Left ventricle myocardium inferior (tissue), 1 donor: ENCODE results near the gene GLRB. TPM values are rescaled to one million over a fixed set of nuclear protein-coding genes. Genes with fewer than 3 reads are reported as not detected.

Experiments used
- DNase-seq: peaks from one replicate; pipeline ENCODE4 v3.0.0-alpha.2; 2020
- H3K27ac ChIP-seq: fragments of 200-600 bp; replicated peaks from 2 replicates; pipeline ENCODE4 v1.8.0; 2021
- H3K27me3 ChIP-seq: fragments of 200-600 bp; 2 replicates; pipeline ENCODE4 v1.8.0; 2021; ENCODE audit warnings: low read depth
- H3K36me3 ChIP-seq: fragments of 200-600 bp; 2 replicates; pipeline ENCODE4 v1.8.0; 2021
- H3K4me1 ChIP-seq: fragments of 200-600 bp; 2 replicates; pipeline ENCODE4 v1.8.0; 2021
- H3K4me3 ChIP-seq: fragments of 200-600 bp; 2 replicates; pipeline ENCODE4 v1.8.0; 2021; ENCODE audit warnings: mild to moderate bottlenecking, moderate library complexity
- H3K9me3 ChIP-seq: fragments of 200-600 bp; replicated peaks from 2 replicates; pipeline ENCODE4 v1.8.0; 2021
- intact Hi-C: fragments of 100-400 bp; cut with micrococcal nuclease; formaldehyde crosslinking; loops from one replicate; pipeline ENCODE4 v1.11.0; 2022
- total RNA-seq: library from RNA; stranded (reverse); fragmentation: NEBNext Ultra II Directional; extraction: Animal tissue kit (Norgen Biotek cat#: 25700); gene quantifications from one replicate; pipeline ENCODE4 v1.2.1, GENCODE V29; 2021
- TF ChIP-seq, protein P1 (sequence below): fragments of 200-600 bp; IDR thresholded peaks from 2 replicates; pipeline ENCODE4 v1.8.0; 2021; ENCODE audit warnings: antibody characterized with exemption, mild to moderate bottlenecking, borderline replicate concordance
- donor health status: DM: no; HTN: yes; CAD: no; lungs with severe emphysema.

Gene GLRB
- total RNA-seq, 1 donor from 2014 or later = 12.0 TPM

DNA sequence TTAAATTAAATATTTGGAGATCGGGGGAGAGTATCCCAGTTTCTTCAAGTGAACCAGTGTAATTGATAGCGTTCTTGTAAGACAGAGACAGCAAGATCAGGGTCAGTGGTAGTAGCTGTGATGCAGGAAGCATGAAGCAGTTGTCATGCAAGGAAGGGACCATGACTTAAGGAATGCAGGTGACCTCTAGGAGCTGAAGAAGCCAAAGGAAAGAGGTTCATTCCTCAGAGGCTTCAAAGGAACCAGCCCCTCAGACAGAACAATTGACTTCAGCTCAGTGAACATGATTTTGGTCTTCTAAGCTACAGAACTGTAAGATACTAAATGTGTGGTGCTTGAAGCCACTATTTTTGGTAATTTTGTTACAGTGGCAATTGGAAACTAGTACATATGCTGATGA, 51.6 kb downstream of the GLRB start:
- intact Hi-C loops = no loop called here

DNA sequence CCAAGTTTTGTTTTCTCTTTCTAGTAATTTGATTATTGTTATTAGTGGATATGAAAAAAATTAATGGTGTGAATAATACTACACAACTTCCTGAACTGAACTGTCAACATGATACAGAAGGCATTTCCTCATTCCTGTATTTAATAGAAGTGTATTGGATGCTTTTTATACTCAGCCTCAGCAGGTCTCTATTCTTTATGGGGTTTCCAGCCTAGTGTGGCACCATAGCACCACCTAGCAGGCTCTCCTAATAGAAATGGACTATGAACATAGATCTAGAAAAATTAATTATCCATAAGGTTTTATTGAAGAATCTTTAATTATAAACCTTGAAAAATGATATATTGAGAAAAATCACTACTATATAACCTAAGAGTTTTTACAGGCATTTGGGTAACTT, 52.4 kb downstream of the GLRB start:
- DNase-seq = no peak
- no peak overlapping the region for H3K27ac ChIP-seq
- H3K9me3 ChIP-seq = no peaks in the 10 kb centered on the region
- intact Hi-C loops = no loop called here
- no peaks in the 10 kb centered on the region for H3K27me3 ChIP-seq
- no peaks in the 10 kb centered on the region for H3K36me3 ChIP-seq
- no peaks in the 10 kb centered on the region for H3K4me1 ChIP-seq
- TF ChIP-seq, protein P1, sequence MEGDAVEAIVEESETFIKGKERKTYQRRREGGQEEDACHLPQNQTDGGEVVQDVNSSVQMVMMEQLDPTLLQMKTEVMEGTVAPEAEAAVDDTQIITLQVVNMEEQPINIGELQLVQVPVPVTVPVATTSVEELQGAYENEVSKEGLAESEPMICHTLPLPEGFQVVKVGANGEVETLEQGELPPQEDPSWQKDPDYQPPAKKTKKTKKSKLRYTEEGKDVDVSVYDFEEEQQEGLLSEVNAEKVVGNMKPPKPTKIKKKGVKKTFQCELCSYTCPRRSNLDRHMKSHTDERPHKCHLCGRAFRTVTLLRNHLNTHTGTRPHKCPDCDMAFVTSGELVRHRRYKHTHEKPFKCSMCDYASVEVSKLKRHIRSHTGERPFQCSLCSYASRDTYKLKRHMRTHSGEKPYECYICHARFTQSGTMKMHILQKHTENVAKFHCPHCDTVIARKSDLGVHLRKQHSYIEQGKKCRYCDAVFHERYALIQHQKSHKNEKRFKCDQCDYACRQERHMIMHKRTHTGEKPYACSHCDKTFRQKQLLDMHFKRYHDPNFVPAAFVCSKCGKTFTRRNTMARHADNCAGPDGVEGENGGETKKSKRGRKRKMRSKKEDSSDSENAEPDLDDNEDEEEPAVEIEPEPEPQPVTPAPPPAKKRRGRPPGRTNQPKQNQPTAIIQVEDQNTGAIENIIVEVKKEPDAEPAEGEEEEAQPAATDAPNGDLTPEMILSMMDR = peak; percentile 52
- H3K4me3 ChIP-seq = no peak overlapping the region

More for the DNA sequence above, 51.6 kb downstream of the GLRB start:
- Histone ChIP-seq H3K9me3 (no peaks in the 10 kb centered on the region), H3K27me3 (no peaks in the 10 kb centered on the region), H3K36me3 (no peaks in the 10 kb centered on the region), H3K4me3 (no peak overlapping the region), H3K27ac (no peak overlapping the region), H3K4me1 (no peaks in the 10 kb centered on the region)
- no peak for DNase-seq
- TF ChIP-seq, protein P1 = no peak

DNA sequence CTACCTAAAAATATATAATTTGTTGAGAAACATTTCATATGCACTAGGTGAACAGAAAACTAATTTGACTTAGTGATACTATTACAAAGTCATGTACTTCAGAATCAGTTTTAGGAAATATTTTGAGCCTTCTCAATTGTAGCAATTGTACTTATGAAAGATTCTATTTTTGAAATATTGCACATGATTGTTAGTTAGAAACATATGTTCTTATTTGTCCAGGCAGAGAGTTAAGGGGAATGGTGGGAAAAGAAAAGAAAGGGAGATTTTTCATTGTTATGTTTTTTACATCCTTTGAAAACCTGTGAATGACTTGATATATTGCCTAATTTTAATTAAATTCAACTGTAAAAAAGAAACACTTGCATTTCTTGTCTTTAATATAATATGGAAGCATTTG, 66.0 kb downstream of the GLRB start:
- Histone ChIP-seq H3K4me3 (no peak overlapping the region), H3K27me3 (no peaks in the 10 kb centered on the region), H3K9me3 (no peaks in the 10 kb centered on the region), H3K36me3 (no peaks in the 10 kb centered on the region), H3K4me1 (no peaks in the 10 kb centered on the region), H3K27ac (no peak overlapping the region)
- DNase-seq = no peak
- intact Hi-C loops = no loop called here
- TF ChIP-seq, protein P1 = no peak

DNA sequence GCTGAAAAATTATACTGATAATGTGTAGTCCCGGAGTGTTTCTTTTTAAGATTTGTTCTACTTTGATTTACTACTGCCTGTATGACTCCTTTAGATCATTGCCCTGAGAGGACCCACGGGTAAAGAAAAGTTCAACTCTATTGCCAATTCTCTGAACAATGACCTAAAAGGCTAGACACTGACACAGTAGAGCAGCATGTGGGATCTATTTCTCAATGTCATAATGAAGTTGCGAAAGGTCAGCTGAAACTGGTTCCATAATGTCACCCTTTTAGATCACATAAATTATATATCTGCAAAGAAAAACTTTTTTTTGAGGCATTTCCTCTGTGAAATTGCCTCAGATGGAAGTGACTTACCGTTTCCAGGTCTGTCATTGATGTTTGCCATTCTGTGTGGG, 67.4 kb downstream of the GLRB start:
- no peaks in the 10 kb centered on the region for H3K4me1 ChIP-seq
- H3K36me3 ChIP-seq = no peaks in the 10 kb centered on the region
- H3K27me3 ChIP-seq = no peaks in the 10 kb centered on the region
- H3K27ac ChIP-seq = no peak overlapping the region
- no peak for DNase-seq
- TF ChIP-seq, protein P1 = no peak
- intact Hi-C loops = no loop called here
- no peaks in the 10 kb centered on the region for H3K9me3 ChIP-seq
- no peak overlapping the region for H3K4me3 ChIP-seq

DNA sequence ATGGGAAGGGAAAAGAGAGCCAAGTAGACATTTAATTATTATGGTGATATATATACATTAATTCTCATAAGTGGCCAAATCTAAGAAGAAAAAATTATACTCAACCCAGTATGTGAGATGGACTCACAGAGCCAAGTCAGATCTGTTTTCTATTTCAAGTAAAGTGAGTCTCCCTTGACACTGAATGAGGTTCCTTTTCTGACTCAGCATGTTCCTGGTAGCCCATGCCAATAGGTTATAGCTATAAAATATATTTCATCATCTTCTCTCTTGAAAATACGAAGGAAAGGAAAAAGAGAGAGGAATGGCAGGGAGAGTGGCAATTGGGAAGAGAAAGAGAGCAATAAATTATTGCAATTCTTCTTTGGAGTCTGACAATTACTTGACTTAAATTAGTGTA, 75.8 kb downstream of the GLRB start:
- TF ChIP-seq, protein P1 = no peak
- Histone ChIP-seq H3K36me3 (peaks cover 5% of the 10 kb centered on the region), H3K27me3 (no peaks in the 10 kb centered on the region), H3K9me3 (no peaks in the 10 kb centered on the region), H3K4me1 (no peaks in the 10 kb centered on the region), H3K4me3 (no peak overlapping the region), H3K27ac (no peak overlapping the region)
- DNase-seq = no peak
- intact Hi-C loops = no loop called here
